Esophagus squamous epithelium (tissue), 4 donors: ENCODE data around the gene COL6A2.

ENCODE experiments used
- POLR2A ChIP-seq, 4 donors: fragments of 450-650 bp; IDR thresholded peaks; one replicate each; pipeline ENCODE4 v1.6.1; 2017; ENCODE audit warnings: antibody characterized with exemption in 4 of 4, mild to moderate bottlenecking in 4 of 4, moderate library complexity in 3 of 4
- TF ChIP-seq, protein P1 (sequence below), 6 experiments: fragments of 450-650 bp in 4 of 6; fragments of 200-600 bp in 2 of 6; sonication (generic) in 2 of 6; IDR thresholded peaks; one replicate each; pipeline ENCODE4 v1.5.1; 2016 to 2019; ENCODE audit warnings: antibody characterized with exemption in 6 of 6, mild to moderate bottlenecking in 4 of 6, moderate library complexity in 4 of 6

DNA sequence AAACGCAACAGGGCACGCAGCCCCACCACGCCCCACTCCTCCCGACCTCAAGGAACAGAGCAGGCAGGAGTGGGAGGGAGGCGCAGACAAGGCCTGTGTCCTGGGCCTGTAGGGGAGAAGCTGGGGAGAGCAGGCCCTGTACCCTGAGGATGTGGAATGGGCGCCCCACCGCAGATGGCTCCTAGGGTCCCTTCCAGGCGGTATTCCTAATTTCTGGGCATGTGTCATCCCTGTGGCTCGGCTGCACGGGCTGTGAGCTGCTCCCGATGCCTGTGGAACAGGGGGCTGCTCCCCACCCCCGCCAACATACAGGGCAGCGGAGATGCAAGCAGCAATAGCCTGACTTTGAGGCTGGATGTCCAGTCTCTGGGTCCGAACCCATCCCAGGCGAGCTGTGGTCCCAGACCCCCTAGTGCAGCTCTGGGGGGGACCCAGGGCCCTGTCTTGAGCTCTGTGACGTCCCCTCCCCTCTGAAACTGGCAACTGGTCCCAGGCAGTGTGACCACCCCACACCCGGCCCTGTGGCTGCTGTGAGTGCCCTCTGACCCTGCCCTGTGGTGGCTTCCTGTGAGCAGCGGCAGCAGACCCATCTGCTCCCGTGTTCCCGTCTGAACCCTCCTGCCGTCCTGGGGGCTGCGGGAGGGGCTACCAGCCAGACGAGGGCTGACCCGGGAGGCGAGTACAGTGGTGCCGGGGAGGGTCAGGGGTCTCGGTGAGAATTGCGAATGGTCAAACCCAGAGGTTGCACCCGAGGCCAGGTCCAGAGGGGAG, 13.9 kb upstream of the COL6A2 start:
- TF ChIP-seq, protein P1, sequence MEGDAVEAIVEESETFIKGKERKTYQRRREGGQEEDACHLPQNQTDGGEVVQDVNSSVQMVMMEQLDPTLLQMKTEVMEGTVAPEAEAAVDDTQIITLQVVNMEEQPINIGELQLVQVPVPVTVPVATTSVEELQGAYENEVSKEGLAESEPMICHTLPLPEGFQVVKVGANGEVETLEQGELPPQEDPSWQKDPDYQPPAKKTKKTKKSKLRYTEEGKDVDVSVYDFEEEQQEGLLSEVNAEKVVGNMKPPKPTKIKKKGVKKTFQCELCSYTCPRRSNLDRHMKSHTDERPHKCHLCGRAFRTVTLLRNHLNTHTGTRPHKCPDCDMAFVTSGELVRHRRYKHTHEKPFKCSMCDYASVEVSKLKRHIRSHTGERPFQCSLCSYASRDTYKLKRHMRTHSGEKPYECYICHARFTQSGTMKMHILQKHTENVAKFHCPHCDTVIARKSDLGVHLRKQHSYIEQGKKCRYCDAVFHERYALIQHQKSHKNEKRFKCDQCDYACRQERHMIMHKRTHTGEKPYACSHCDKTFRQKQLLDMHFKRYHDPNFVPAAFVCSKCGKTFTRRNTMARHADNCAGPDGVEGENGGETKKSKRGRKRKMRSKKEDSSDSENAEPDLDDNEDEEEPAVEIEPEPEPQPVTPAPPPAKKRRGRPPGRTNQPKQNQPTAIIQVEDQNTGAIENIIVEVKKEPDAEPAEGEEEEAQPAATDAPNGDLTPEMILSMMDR (IDR thresholded peaks at IDR 0.05) = no peak
- TF ChIP-seq POLR2A (IDR thresholded peaks at IDR 0.05) = no peak
